Activated CD8-positive, alpha-beta T cell treated with anti-CD3 and anti-CD28 coated beads, Interleukin-2, amount 10 ng/mL, durations not matched to agents 7 days and 5 days (primary cell): Measurements from ENCODE around the gene SSUH2. TPM values are rescaled to one million over a fixed set of nuclear protein-coding genes. Genes with fewer than 3 reads are reported as not detected.
"Not testable (repeated sequence)": the region's sequence is repeated elsewhere in the genome, so short reads cannot be mapped to it uniquely, and the experiment has no call there.

ENCODE experiments used
- ATAC-seq: fragments of 150-1000 bp; cut with Tn5 transposase; one replicate; pipeline ENCODE4 v1.10.0; 2021; ENCODE audit warnings: moderate library complexity
- CTCF ChIA-PET: fragments of 350-600 bp; sonication (Branson Sonifier 250); formaldehyde crosslinking; loops from one replicate; lab custom pipeline; 2021; ENCODE audit warnings: antibody characterized with exemption; lab: Charles Lee
- POLR2A ChIA-PET: fragments of 350-600 bp; sonication (Branson Sonifier 250); formaldehyde crosslinking; loops from one replicate; lab custom pipeline; 2021; ENCODE audit warnings: antibody characterized with exemption; lab: Charles Lee
- DNase-seq: peaks from one replicate; pipeline ENCODE4 v3.0.0-alpha.2; 2020
- H3K27ac Mint-ChIP-seq: one replicate; pipeline ENCODE4 v1.8.0; 2021; ENCODE audit warnings: mild to moderate bottlenecking, mixed read lengths
- H3K27me3 Mint-ChIP-seq: one replicate; pipeline ENCODE4 v1.8.0; 2021; ENCODE audit warnings: low read depth, mixed read lengths
- H3K36me3 Mint-ChIP-seq: one replicate; pipeline ENCODE4 v1.8.0; 2021; ENCODE audit warnings: low read depth, mixed read lengths
- H3K4me1 Mint-ChIP-seq: one replicate; pipeline ENCODE4 v1.8.0; 2021; ENCODE audit warnings: low read depth, mixed read lengths
- H3K4me3 Mint-ChIP-seq: one replicate; pipeline ENCODE4 v1.8.0; 2021; ENCODE audit warnings: mild to moderate bottlenecking, mixed read lengths
- H3K9me3 Mint-ChIP-seq: one replicate; pipeline ENCODE4 v1.8.0; 2022; ENCODE audit warnings: mixed read lengths; ENCODE audit not compliant: insufficient read depth
- total RNA-seq, 2 experiments: library from RNA; stranded (reverse); gene quantifications; one replicate each; pipeline ENCODE4 v1.2.3, GENCODE V29; 2021

Gene SSUH2
- total RNA-seq, 2 experiments from 2014 or later: 0.26 TPM; not detected in 1

- ATAC-seq: no peak
- H3K27ac Mint-ChIP-seq: no peak overlapping the region
- no peaks in the 10 kb centered on the region for H3K36me3 Mint-ChIP-seq
- peaks cover 12% of the 10 kb centered on the region for H3K27me3 Mint-ChIP-seq
- no peaks in the 10 kb centered on the region for H3K4me1 Mint-ChIP-seq
- no peaks in the 10 kb centered on the region for H3K9me3 Mint-ChIP-seq
- POLR2A ChIA-PET: no interaction called here
- DNase-seq: no peak
- CTCF ChIA-PET: no interaction called here
- H3K4me3 Mint-ChIP-seq: no peak overlapping the region
Observed at GRCh38 chr3:8655387-8655835, 10.8 kb upstream of the SSUH2 start.

- H3K4me1 Mint-ChIP-seq, H3K27ac Mint-ChIP-seq, CTCF ChIA-PET: not testable (repeated sequence)
Observed at GRCh38 chr3:8654572-8655329, 10.2 kb upstream of the SSUH2 start.

GRCh38 chr3:8653800-8654408, 9.3 kb upstream of the SSUH2 start:
- ChIA-PET POLR2A (no interaction called here), CTCF (no interaction called here)
- H3K27me3 Mint-ChIP-seq: peaks cover 6% of the 10 kb centered on the region
- H3K27ac Mint-ChIP-seq: no peak overlapping the region
- no peak for ATAC-seq
- H3K36me3 Mint-ChIP-seq: no peaks in the 10 kb centered on the region
- H3K4me1 Mint-ChIP-seq: no peaks in the 10 kb centered on the region
- no peaks in the 10 kb centered on the region for H3K9me3 Mint-ChIP-seq
- no peak overlapping the region for H3K4me3 Mint-ChIP-seq
- no peak for DNase-seq

More at GRCh38 chr3:8654572-8655329, 10.2 kb upstream of the SSUH2 start:
- H3K4me3 Mint-ChIP-seq, H3K9me3 Mint-ChIP-seq, DNase-seq, POLR2A ChIA-PET, H3K36me3 Mint-ChIP-seq, ATAC-seq: not testable (repeated sequence)
- peaks cover 12% of the 10 kb centered on the region for H3K27me3 Mint-ChIP-seq

GRCh38 chr3:8652324-8652987, 7.9 kb upstream of the SSUH2 start:
- DNase-seq: no peak
- H3K4me1 Mint-ChIP-seq: no peaks in the 10 kb centered on the region
- peaks cover 2% of the 10 kb centered on the region for H3K27me3 Mint-ChIP-seq
- H3K36me3 Mint-ChIP-seq: no peaks in the 10 kb centered on the region
- no peak overlapping the region for H3K27ac Mint-ChIP-seq
- CTCF ChIA-PET: no interaction called here
- no peak for ATAC-seq
- no peaks in the 10 kb centered on the region for H3K9me3 Mint-ChIP-seq
- no peak overlapping the region for H3K4me3 Mint-ChIP-seq
- POLR2A ChIA-PET: no interaction called here

- ChIA-PET POLR2A (no interaction called here), CTCF (no interaction called here)
- DNase-seq: no peak
- Mint-ChIP-seq H3K27me3 (no peaks in the 10 kb centered on the region), H3K9me3 (no peaks in the 10 kb centered on the region), H3K4me1 (no peaks in the 10 kb centered on the region), H3K36me3 (no peaks in the 10 kb centered on the region), H3K4me3 (no peak overlapping the region), H3K27ac (no peak overlapping the region)
- ATAC-seq: no peak
Observed at GRCh38 chr3:8651418-8652323, 7.1 kb upstream of the SSUH2 start.

- ChIA-PET POLR2A (no interaction called here), CTCF (no interaction called here)
- DNase-seq: no peak
- H3K27me3 Mint-ChIP-seq: no peaks in the 10 kb centered on the region
- H3K27ac Mint-ChIP-seq: no peak overlapping the region
- no peak for ATAC-seq
- no peaks in the 10 kb centered on the region for H3K9me3 Mint-ChIP-seq
- no peak overlapping the region for H3K4me3 Mint-ChIP-seq
- no peaks in the 10 kb centered on the region for H3K4me1 Mint-ChIP-seq
- H3K36me3 Mint-ChIP-seq: no peaks in the 10 kb centered on the region
Observed at GRCh38 chr3:8650583-8651416, 6.2 kb upstream of the SSUH2 start.

- POLR2A ChIA-PET: no interaction called here
Observed at GRCh38 chr3:8649757-8650156, 5.2 kb upstream of the SSUH2 start.

GRCh38 chr3:8648909-8649741, 4.5 kb upstream of the SSUH2 start:
- no peak for DNase-seq
- Mint-ChIP-seq H3K4me3 (no peak overlapping the region), H3K36me3 (no peaks in the 10 kb centered on the region), H3K27ac (no peak overlapping the region), H3K27me3 (peaks cover 3% of the 10 kb centered on the region), H3K4me1 (no peaks in the 10 kb centered on the region), H3K9me3 (no peaks in the 10 kb centered on the region)
- ChIA-PET CTCF (no interaction called here), POLR2A (no interaction called here)
- ATAC-seq: no peak

More at GRCh38 chr3:8649757-8650156, 5.2 kb upstream of the SSUH2 start:
- H3K9me3 Mint-ChIP-seq: no peaks in the 10 kb centered on the region
- no peak overlapping the region for H3K4me3 Mint-ChIP-seq
- H3K27ac Mint-ChIP-seq: no peak overlapping the region
- CTCF ChIA-PET: no interaction called here
- ATAC-seq: no peak
- DNase-seq: no peak
- H3K4me1 Mint-ChIP-seq: no peaks in the 10 kb centered on the region
- no peaks in the 10 kb centered on the region for H3K36me3 Mint-ChIP-seq
- H3K27me3 Mint-ChIP-seq: no peaks in the 10 kb centered on the region

GRCh38 chr3:8647137-8647985, 2.8 kb upstream of the SSUH2 start:
- ATAC-seq: no peak
- H3K27ac Mint-ChIP-seq: no peak overlapping the region
- DNase-seq: no peak
- no peaks in the 10 kb centered on the region for H3K9me3 Mint-ChIP-seq
- peaks cover 7% of the 10 kb centered on the region for H3K27me3 Mint-ChIP-seq
- POLR2A ChIA-PET: no interaction called here
- no peaks in the 10 kb centered on the region for H3K4me1 Mint-ChIP-seq
- CTCF ChIA-PET: no interaction called here
- no peaks in the 10 kb centered on the region for H3K36me3 Mint-ChIP-seq
- no peak overlapping the region for H3K4me3 Mint-ChIP-seq
